Mesendoderm (in vitro differentiated cells): ENCODE data around the gene RAB3D.

ENCODE experiments used
- DNase-seq: peaks from one replicate; pipeline ENCODE4 v3.0.0; 2013
- H2AK5ac ChIP-seq: 2 replicates; pipeline ENCODE4 v1.6.1; 2013; ENCODE audit warnings: low read length, inconsistent platforms
- H2BK120ac ChIP-seq: 2 replicates; pipeline ENCODE4 v1.6.1; 2013; ENCODE audit warnings: low read depth, mild to moderate bottlenecking, low read length, moderate library complexity, mixed read lengths
- H2BK15ac ChIP-seq: replicated peaks from 2 replicates; pipeline ENCODE4 v1.6.1; 2013; ENCODE audit warnings: low read depth, mild to moderate bottlenecking, moderate library complexity
- H2BK5ac ChIP-seq: 2 replicates; pipeline ENCODE4 v1.6.1; 2013; ENCODE audit warnings: low read length, inconsistent platforms
- H3K18ac ChIP-seq: 2 replicates; pipeline ENCODE4 v1.6.1; 2013; ENCODE audit warnings: mild to moderate bottlenecking, low read length, mixed read lengths
- H3K23ac ChIP-seq: one replicate; pipeline ENCODE4 v1.6.1; 2013; ENCODE audit warnings: low read length
- H3K27ac ChIP-seq: 2 replicates; pipeline ENCODE4 v1.5.1; 2013; ENCODE audit warnings: low read depth, mild to moderate bottlenecking, inconsistent platforms, low read length, moderate library complexity
- H3K27me3 ChIP-seq: 2 replicates; pipeline ENCODE4 v1.6.1; 2013; ENCODE audit warnings: low read length, control low read depth, mild to moderate bottlenecking, inconsistent platforms; ENCODE audit not compliant: insufficient read depth, poor library complexity
- H3K36me3 ChIP-seq: 2 replicates; pipeline ENCODE4 v1.6.1; 2013; ENCODE audit warnings: low read length, inconsistent platforms; ENCODE audit not compliant: control insufficient read depth, insufficient read depth
- H3K4ac ChIP-seq: one replicate; pipeline ENCODE4 v1.6.1; 2013; ENCODE audit warnings: low read depth, mild to moderate bottlenecking, low read length, moderate library complexity
- H3K4me1 ChIP-seq: 2 replicates; pipeline ENCODE4 v1.6.1; 2013; ENCODE audit warnings: low read depth, low read length, inconsistent platforms; ENCODE audit not compliant: control insufficient read depth
- H3K4me2 ChIP-seq: 2 replicates; pipeline ENCODE4 v1.6.1; 2013; ENCODE audit warnings: low read length
- H3K4me3 ChIP-seq: 2 replicates; pipeline ENCODE4 v1.5.1; 2013; ENCODE audit warnings: mild to moderate bottlenecking, low read length
- H3K56ac ChIP-seq: one replicate; pipeline ENCODE4 v1.6.1; 2013; ENCODE audit warnings: low read length
- H3K79me1 ChIP-seq: 2 replicates; pipeline ENCODE4 v1.6.1; 2013; ENCODE audit warnings: low read length, inconsistent platforms
- H3K79me2 ChIP-seq: 2 replicates; pipeline ENCODE4 v1.6.1; 2013; ENCODE audit warnings: mild to moderate bottlenecking, low read length; ENCODE audit not compliant: control insufficient read depth, insufficient read depth
- H3K9ac ChIP-seq: 2 replicates; pipeline ENCODE4 v1.6.1; 2013; ENCODE audit warnings: low read length, inconsistent platforms
- H4K5ac ChIP-seq: one replicate; pipeline ENCODE4 v1.6.1; 2013; ENCODE audit warnings: low read length
- H4K8ac ChIP-seq: one replicate; pipeline ENCODE4 v1.6.1; 2013; ENCODE audit warnings: low read depth, mild to moderate bottlenecking, control low read depth, low read length, moderate library complexity
- WGBS: extraction: QIAGEN DNeasy Blood & Tissue Kit; methylation state at CpG from one replicate; pipeline ENCODE4 v1.1.7; 2013; ENCODE audit warnings: low lambda C conversion rate, missing lambda C conversion rate; ENCODE audit not compliant: insufficient coverage; ENCODE audit errors: extremely low coverage; 5-methylcytosine and 5-hydroxymethylcytosine counted together

The RAB3D gene

DNA sequence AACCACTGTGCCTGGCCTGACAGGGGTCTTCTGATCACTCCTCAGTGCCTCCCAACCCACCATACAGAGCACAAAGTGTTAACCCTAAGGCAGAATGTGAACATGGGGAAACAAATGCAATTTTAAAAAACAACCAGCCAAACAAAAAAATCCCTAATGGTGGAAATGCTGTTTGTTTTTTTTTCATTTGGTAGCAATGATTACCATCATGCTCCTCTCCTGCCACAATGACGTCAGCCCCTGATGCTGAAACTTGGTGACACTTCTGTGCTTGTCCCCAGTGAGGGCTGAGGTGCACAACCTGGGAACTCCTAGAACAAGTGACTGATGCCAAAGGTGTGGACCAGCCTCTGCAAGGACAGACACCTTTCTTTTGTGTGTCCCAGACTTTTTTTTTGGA, 47.5 kb downstream of the RAB3D start:
- H3K79me1 ChIP-seq = no peaks in the 10 kb centered on the region
- H3K9ac ChIP-seq = no peak overlapping the region
- H3K56ac ChIP-seq = no peak overlapping the region
- no peak overlapping the region for H2BK120ac ChIP-seq
- no CpG with 5 or more reads among the region's 1 CpG for WGBS
- no peaks in the 10 kb centered on the region for H3K36me3 ChIP-seq
- no peak overlapping the region for H3K4me3 ChIP-seq
- no peak overlapping the region for H3K23ac ChIP-seq
- H2BK5ac ChIP-seq = no peak overlapping the region
- no peaks in the 10 kb centered on the region for H3K27me3 ChIP-seq
- H3K4ac ChIP-seq = no peak overlapping the region
- H3K27ac ChIP-seq = no peak overlapping the region
- no peak overlapping the region for H2BK15ac ChIP-seq
- H3K18ac ChIP-seq = no peak overlapping the region
- no peaks in the 10 kb centered on the region for H3K79me2 ChIP-seq
- H4K8ac ChIP-seq = no peak overlapping the region
- H2AK5ac ChIP-seq = no peak overlapping the region
- H4K5ac ChIP-seq = no peak overlapping the region
- no peak overlapping the region for H3K4me2 ChIP-seq
- DNase-seq = no peak
- peaks cover 2% of the 10 kb centered on the region for H3K4me1 ChIP-seq

DNA sequence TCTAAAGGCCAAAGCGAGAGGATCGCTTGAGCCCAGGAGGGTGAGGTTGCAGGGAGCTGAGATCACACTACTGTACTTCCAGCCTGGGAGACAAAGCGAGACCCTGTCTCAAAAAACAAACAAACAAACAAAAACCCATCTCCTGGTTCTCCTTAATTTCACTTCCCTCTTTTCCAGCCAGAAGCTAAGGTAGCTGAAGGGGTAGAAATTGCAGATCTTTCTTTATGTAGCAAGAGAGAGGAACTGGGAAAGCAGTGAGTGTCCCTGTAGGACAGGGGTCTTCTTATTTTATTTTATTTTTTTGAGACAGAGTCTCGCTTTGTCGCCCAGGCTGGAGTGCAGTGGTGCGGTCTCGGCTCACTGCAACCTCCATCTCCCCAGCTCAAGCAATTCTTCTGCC, 48.0 kb downstream of the RAB3D start:
- Histone ChIP-seq H3K4ac (no peak overlapping the region), H4K5ac (no peak overlapping the region), H2BK120ac (no peak overlapping the region), H3K4me3 (no peak overlapping the region), H3K4me2 (no peak overlapping the region), H3K18ac (no peak overlapping the region), H3K4me1 (peaks cover 2% of the 10 kb centered on the region), H3K79me2 (no peaks in the 10 kb centered on the region), H3K9ac (no peak overlapping the region), H2AK5ac (no peak overlapping the region), H4K8ac (no peak overlapping the region), H3K27me3 (no peaks in the 10 kb centered on the region), H3K56ac (no peak overlapping the region), H3K27ac (no peak overlapping the region), H3K23ac (no peak overlapping the region), H2BK5ac (no peak overlapping the region), H2BK15ac (no peak overlapping the region), H3K79me1 (no peaks in the 10 kb centered on the region), H3K36me3 (no peaks in the 10 kb centered on the region)
- DNase-seq = no peak
- no CpG with 5 or more reads among the region's 7 CpGs for WGBS

DNA sequence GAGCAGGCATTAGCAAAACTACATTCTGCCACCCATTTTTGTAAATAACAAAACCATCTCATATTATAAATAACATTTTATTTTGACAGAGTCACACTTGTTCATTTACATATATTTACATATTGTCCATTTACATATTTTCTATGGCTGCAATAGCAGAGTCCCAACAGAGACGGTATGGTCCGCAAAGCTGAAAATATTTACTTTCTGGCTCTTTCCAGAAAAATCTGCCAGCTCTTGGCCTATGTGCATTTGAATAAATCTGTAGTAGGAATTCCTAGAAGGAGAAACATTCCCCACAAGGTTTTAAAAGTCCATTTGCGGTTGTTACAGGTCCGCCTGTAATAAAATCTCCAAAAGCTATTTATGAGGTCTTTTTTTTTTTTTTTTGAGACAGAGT, 49.2 kb downstream of the RAB3D start:
- no peak overlapping the region for H2BK15ac ChIP-seq
- no peak overlapping the region for H2AK5ac ChIP-seq
- H3K4ac ChIP-seq = no peak overlapping the region
- H3K18ac ChIP-seq = no peak overlapping the region
- H3K27me3 ChIP-seq = no peaks in the 10 kb centered on the region
- H4K8ac ChIP-seq = no peak overlapping the region
- H2BK120ac ChIP-seq = no peak overlapping the region
- no peak overlapping the region for H3K4me2 ChIP-seq
- no peak overlapping the region for H3K4me3 ChIP-seq
- DNase-seq = no peak
- H3K56ac ChIP-seq = no peak overlapping the region
- no peaks in the 10 kb centered on the region for H3K79me1 ChIP-seq
- H3K36me3 ChIP-seq = no peaks in the 10 kb centered on the region
- H4K5ac ChIP-seq = no peak overlapping the region
- no peak overlapping the region for H3K9ac ChIP-seq
- H3K79me2 ChIP-seq = no peaks in the 10 kb centered on the region
- no peak overlapping the region for H3K23ac ChIP-seq
- WGBS = no CpG with 5 or more reads among the region's 4 CpGs
- no peak overlapping the region for H2BK5ac ChIP-seq
- peaks cover 2% of the 10 kb centered on the region for H3K4me1 ChIP-seq
- H3K27ac ChIP-seq = no peak overlapping the region

DNA sequence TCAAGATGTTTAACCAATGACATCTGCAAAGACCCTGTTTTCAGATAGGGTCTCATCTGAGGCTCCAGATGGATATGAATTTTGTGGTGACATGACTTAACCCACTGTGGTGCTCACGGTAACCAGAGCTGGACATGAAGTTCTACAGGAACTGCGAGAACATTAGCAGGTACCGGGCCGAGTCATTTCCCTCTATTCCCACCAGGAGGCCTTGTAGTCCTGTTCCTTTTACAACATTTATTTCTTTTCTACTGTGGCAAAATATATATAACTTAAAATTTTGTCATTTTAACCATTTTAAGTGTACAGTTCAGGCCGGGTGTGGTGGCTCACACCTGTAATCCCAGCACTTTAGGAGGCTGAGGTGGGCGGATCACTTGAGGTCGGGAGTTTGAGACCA, 51.1 kb downstream of the RAB3D start:
- no peaks in the 10 kb centered on the region for H3K79me2 ChIP-seq
- H2BK5ac ChIP-seq = no peak overlapping the region
- H2AK5ac ChIP-seq = no peak overlapping the region
- H3K79me1 ChIP-seq = no peaks in the 10 kb centered on the region
- no peaks in the 10 kb centered on the region for H3K36me3 ChIP-seq
- no peak overlapping the region for H4K8ac ChIP-seq
- no peak overlapping the region for H3K18ac ChIP-seq
- no peaks in the 10 kb centered on the region for H3K27me3 ChIP-seq
- DNase-seq = no peak
- no peak overlapping the region for H2BK15ac ChIP-seq
- H2BK120ac ChIP-seq = no peak overlapping the region
- no peak overlapping the region for H3K27ac ChIP-seq
- no peak overlapping the region for H3K56ac ChIP-seq
- no peak overlapping the region for H3K4me2 ChIP-seq
- no CpG with 5 or more reads among the region's 7 CpGs for WGBS
- no peaks in the 10 kb centered on the region for H3K4me1 ChIP-seq
- no peak overlapping the region for H3K23ac ChIP-seq
- no peak overlapping the region for H3K4ac ChIP-seq
- H3K9ac ChIP-seq = no peak overlapping the region
- no peak overlapping the region for H3K4me3 ChIP-seq
- H4K5ac ChIP-seq = no peak overlapping the region

DNA sequence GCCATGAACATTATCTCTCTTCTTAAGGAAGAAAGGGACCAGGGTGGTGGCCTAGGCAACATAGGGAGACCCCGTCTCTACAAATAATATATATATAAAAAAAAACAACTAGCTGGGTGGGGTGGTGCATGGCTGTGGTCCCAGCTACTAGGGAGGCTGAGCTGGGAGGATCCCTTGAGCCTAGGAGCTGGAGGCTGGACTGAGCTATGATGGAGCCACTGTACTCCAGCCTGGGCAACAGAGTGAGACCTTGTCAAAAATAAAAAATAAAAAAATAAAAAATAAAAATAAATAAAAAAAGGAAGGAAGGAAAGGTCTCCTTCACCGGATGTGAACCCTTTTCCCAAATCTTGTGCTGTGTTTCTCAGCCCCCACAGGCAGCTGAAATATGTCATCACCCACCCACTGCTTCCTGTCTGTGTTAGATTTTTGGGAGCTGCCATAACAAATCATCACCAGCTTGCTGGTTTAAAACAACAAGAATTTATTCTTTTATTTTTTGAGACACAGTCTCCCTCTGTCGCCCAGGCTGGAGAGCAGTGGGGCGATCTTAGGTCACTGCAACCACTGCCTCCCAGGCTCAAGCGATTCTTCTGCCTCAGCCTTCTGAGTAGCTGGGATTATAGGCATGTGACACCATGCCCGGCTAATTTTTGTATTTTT, 53.0 kb downstream of the RAB3D start:
- no peak overlapping the region for H3K27ac ChIP-seq
- H3K4me1 ChIP-seq = no peaks in the 10 kb centered on the region
- H3K4me3 ChIP-seq = no peak overlapping the region
- no peak overlapping the region for H3K23ac ChIP-seq
- no peak overlapping the region for H2BK15ac ChIP-seq
- no peak overlapping the region for H2AK5ac ChIP-seq
- H3K56ac ChIP-seq = no peak overlapping the region
- DNase-seq = no peak
- no peaks in the 10 kb centered on the region for H3K79me2 ChIP-seq
- H3K4me2 ChIP-seq = no peak overlapping the region
- WGBS = no CpG with 5 or more reads among the region's 6 CpGs
- no peak overlapping the region for H4K8ac ChIP-seq
- no peaks in the 10 kb centered on the region for H3K79me1 ChIP-seq
- no peak overlapping the region for H4K5ac ChIP-seq
- H2BK120ac ChIP-seq = no peak overlapping the region
- H3K27me3 ChIP-seq = no peaks in the 10 kb centered on the region
- H3K9ac ChIP-seq = no peak overlapping the region
- no peak overlapping the region for H3K4ac ChIP-seq
- H3K36me3 ChIP-seq = no peaks in the 10 kb centered on the region
- H2BK5ac ChIP-seq = no peak overlapping the region
- no peak overlapping the region for H3K18ac ChIP-seq

DNA sequence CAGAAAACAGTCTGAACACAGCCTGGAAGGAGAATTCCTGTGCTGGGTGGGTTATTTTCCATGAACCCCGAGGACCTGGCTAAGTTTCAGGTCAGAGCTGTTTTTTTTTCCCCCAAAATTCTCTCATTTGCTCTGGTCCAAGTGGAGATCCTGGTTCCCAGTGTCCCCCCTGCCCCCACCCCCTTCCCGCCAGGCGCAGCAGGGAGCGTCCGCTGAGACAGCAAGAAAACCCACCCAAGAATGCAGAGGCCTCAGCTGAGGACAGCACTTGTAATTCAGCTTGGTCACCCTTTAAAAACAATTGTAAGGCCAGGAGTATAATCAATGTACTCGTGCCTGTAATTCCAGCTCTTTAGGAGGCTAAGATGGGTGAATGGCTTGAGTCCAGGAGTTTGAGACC, 54.9 kb downstream of the RAB3D start:
- no CpG with 5 or more reads among the region's 6 CpGs for WGBS
- H3K4ac ChIP-seq = no peak overlapping the region
- no peak for DNase-seq
- H2BK15ac ChIP-seq = no peak overlapping the region
- no peaks in the 10 kb centered on the region for H3K27me3 ChIP-seq
- no peak overlapping the region for H3K9ac ChIP-seq
- no peak overlapping the region for H3K23ac ChIP-seq
- H3K27ac ChIP-seq = no peak overlapping the region
- no peak overlapping the region for H3K4me3 ChIP-seq
- no peak overlapping the region for H2BK5ac ChIP-seq
- H4K8ac ChIP-seq = no peak overlapping the region
- H3K56ac ChIP-seq = no peak overlapping the region
- H3K4me2 ChIP-seq = no peak overlapping the region
- H3K79me2 ChIP-seq = no peaks in the 10 kb centered on the region
- no peak overlapping the region for H2BK120ac ChIP-seq
- no peaks in the 10 kb centered on the region for H3K79me1 ChIP-seq
- H3K18ac ChIP-seq = no peak overlapping the region
- no peak overlapping the region for H4K5ac ChIP-seq
- no peaks in the 10 kb centered on the region for H3K4me1 ChIP-seq
- no peaks in the 10 kb centered on the region for H3K36me3 ChIP-seq
- no peak overlapping the region for H2AK5ac ChIP-seq
